ENCODE results near the gene PITPNM2. TPM values are rescaled to one million over a fixed set of nuclear protein-coding genes. Genes with fewer than 3 reads are reported as not detected.

Gene PITPNM2
- total RNA-seq, 1 donor from 2014 or later: 0.56 TPM

GRCh38 chr12:123101526-123101925 lies 49.4 kb downstream of the PITPNM2 start:
- Mint-ChIP-seq H3K36me3 (no peaks in the 10 kb centered on the region), H3K27me3 (ENCODE audit: insufficient read depth, low read depth) (no peaks in the 10 kb centered on the region), H3K27ac (no peak overlapping the region), H3K4me3 (no peak overlapping the region), H3K4me1 (peaks cover 43% of the 10 kb centered on the region), H3K9me3 (no peaks in the 10 kb centered on the region)
- no peaks in the 10 kb centered on the region for H3K27me3 ChIP-seq
- H3K4me1 ChIP-seq: peaks cover 33% of the 10 kb centered on the region
- H3K27ac ChIP-seq: no peak overlapping the region
- no peak overlapping the region for H2AFZ ChIP-seq (replicated peaks)
- H3K4me3 ChIP-seq: no peak overlapping the region
- TF ChIP-seq EZH2 (IDR thresholded peaks at IDR 0.05): no peak
- no peak for TF ChIP-seq CTCF (IDR thresholded peaks at IDR 0.05)
- no peak for TF ChIP-seq EZH2phosphoT487 (IDR thresholded peaks at IDR 0.05)
- H3F3A ChIP-seq (ENCODE audit: low read depth): peaks cover 16% of the 10 kb centered on the region
- H3K9me3 ChIP-seq (ENCODE audit: low read depth): no peaks in the 10 kb centered on the region
- no peak overlapping the region for H3K4me2 ChIP-seq
- DNase-seq (ENCODE audit: low spot score): no peak
- H4K20me1 ChIP-seq (ENCODE audit: low read depth): no peaks in the 10 kb centered on the region
- no peak overlapping the region for H3K9ac ChIP-seq
- no peaks in the 10 kb centered on the region for H3K79me2 ChIP-seq (ENCODE audit: low read depth)
- no peaks in the 10 kb centered on the region for H3K36me3 ChIP-seq

Other genes starting within 250 kb of the PITPNM2 start
- gene ABCB9, start 184.6 kb downstream of the PITPNM2 start, total RNA-seq (ENCODE audit: low replicate concordance): 1.9 and 5.3 TPM in 2 replicates
- gene OGFOD2, start 175.8 kb downstream of the PITPNM2 start, total RNA-seq (ENCODE audit: low replicate concordance): 9.9 and 20.6 TPM in 2 replicates
- gene ARL6IP4, start 170.4 kb downstream of the PITPNM2 start, total RNA-seq (ENCODE audit: low replicate concordance): 83.8 and 143 TPM in 2 replicates
- gene MPHOSPH9, start 82.1 kb upstream of the PITPNM2 start, total RNA-seq (ENCODE audit: low replicate concordance): 177 and 302 TPM in 2 replicates
- 12.7 and 17.3 TPM in 2 replicates for gene MTRFR, start 82.3 kb upstream of the PITPNM2 start, total RNA-seq (ENCODE audit: low replicate concordance)
- gene CDK2AP1, start 120.8 kb upstream of the PITPNM2 start, total RNA-seq (ENCODE audit: low replicate concordance): 177 and 282 TPM in 2 replicates
- gene SBNO1, start 213.8 kb upstream of the PITPNM2 start, total RNA-seq (ENCODE audit: low replicate concordance): 43.9 and 81.6 TPM in 2 replicates
- gene KMT5A, start 233.0 kb upstream of the PITPNM2 start, total RNA-seq (ENCODE audit: low replicate concordance): 28.7 and 46.5 TPM in 2 replicates

All from neural progenitor cell (in vitro differentiated cells).